Activated CD4-positive, alpha-beta T cell treated with anti-CD3 and anti-CD28 coated beads, Interleukin-2, amount 50 U/mL, for 4 hours (primary cell): ENCODE results near the gene CYLD.

Experiments used
- DNase-seq, 2 experiments: peaks; one replicate each; pipeline ENCODE4 v3.0.0-alpha.2; 2020

Gene CYLD

GRCh38 chr16:50821586-50821985, 79.7 kb downstream of the CYLD start:
- DNase-seq = no peak

- no peak for DNase-seq
Observed at GRCh38 chr16:50822671-50823070, 80.8 kb downstream of the CYLD start.

DNA sequence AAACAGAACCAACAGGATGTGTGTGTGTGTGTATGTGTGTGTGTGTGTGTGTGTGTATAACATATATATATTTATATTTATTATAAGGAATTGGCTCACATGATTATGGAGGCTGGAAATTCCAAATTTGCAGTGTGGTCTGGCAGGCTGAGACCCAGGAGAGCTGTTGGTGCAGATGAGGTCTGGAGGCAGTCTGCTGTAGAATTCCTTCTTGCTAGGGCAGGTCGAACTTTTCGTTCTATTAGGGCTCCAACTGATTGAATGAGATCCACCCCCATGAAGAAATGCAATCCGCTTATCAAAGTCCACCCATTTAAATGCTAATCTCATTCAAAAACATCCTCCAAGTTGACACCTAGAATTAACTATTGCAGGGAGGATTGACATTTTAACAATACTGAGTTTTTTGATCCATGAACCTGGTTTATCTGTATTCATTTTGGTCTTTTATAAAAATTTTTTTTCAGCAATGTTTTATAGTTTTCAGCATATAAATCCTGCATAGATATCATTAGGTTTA, 85.0 kb downstream of the CYLD start:
- no peak for DNase-seq

DNA sequence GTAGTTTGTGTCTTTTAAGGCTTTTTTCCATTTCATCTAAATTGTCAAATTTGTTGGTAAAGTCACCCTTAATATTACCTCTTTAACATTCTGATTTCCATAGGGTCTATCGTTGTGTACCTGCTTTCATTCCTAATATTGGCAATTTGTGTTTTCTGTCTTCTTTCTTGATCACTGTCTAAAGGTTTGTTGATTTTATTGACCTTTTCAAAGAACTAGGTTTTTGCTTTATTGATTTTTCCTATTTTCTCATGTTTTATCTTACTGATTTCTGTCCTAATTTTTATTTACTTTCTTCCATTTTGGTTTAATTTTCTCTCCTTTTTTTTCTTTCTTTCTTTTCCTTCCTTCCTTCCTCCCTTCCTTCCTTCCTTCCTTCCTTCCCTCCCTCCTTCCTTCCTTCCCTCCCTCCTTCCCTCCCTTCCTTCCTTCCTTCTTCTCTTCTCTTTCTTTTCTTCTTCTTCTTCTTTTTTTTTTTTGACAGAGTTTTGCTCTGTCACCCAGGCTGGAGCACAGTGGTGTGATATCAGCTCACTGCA, 86.3 kb downstream of the CYLD start:
- no peak for DNase-seq

DNA sequence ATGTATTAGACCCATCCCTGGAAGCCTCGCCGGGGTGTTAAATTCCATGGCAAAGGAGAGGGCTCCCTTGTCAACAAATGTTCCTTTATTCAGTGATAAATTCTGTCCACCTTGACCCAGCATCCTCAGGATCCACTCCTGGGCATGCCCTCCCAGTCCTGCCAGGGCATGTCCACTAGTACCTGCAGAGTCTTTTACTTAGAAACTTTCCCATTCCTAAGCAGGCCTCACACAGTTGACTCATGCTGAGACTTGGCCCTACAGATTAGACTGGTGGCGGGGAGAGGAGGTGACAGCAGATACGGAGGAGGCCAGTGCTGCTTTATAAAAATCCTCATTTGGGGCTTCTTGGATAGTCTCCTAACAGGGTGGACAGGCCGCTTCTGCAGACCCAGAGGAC, 88.8 kb downstream of the CYLD start:
- no peak for DNase-seq

GRCh38 chr16:50831751-50832150, 89.9 kb downstream of the CYLD start:
- DNase-seq = no peak

DNA sequence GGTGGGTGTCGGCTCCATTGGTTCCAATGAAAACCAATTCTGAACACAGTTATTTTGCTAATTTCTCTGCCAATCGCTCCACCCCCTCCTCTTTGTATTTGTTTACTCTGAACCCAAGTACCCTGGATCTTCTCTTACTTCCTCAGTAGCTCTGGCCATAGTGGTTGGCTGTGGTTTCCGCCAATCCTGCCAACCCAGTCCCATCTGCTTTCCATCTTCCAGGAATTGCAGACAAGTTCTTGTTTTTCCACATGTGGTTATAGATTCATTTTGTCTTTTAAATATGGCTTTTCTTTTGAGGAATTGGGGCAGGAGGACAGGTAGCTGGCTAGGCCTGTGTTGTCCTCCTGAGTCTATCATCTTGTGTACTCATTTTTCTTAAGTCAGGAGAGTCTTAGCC, 92.0 kb downstream of the CYLD start:
- DNase-seq = no peak

DNA sequence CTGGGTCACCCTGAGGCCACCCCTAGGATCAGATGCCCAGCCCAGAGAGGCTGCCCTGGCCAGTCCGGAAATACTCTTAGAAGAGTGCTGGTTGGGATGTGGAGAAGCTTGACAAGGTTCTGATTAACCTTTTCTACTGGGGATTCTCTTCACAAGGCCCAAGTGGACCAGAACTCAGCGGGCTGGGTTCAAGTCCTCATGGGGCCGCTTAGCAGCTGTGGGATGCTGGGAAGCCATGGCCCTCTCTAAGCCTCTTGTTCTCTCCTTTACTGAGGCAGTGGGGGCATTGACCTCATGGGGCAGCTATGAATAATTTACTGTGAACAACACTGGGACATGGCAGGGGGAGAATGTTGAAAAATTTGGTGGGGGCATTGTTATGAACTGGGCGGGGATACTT, 92.8 kb downstream of the CYLD start:
- DNase-seq = no peak

- DNase-seq = no peak
Observed at GRCh38 chr16:50835358-50836060, 93.6 kb downstream of the CYLD start.

DNA sequence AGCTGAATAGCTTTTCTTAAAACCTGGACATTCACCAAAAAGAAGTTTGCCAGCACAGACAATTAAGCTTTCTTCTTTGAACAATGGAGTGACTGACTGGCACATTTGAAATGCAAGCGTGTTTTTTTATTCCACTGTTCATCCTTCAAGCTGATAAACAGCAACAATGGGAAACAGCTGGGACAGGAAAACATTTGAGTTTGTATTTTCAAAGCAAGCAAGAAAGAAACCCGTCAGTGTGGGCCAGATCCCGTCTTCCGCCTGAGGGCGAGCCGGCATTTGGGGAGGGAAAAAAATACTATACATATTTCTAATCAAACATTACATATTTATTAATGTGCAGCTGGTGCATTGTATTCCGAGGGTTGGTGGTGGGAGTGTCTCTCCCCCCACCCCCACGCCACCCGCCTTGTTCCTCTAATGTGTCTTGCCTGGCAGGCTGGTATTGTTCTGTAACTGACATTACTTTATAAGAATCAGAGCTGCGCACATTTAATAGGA, 94.3 kb downstream of the CYLD start:
- DNase-seq = no peak

DNA sequence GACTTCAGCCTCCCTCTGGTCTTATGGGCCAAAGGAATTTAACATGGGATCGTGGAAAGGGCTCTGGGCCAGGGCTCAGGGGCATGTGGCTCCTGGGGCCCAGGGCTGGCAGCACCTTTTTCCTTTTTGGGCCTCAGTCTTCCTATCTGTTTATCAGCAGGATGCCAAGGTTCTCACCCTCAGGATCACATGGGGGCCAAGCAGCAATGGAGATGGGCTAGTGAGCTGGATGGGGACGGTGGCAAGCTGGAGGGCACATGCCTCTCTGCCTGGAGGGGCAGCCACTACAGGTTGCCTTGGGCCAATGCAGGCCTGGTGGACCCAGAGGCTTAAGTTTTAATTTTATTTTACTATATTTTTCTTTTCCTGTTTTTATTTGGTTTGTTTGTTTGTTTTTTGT, 95.4 kb downstream of the CYLD start:
- DNase-seq = no peak

- DNase-seq = no peak
Observed at GRCh38 chr16:50838165-50838564, 96.3 kb downstream of the CYLD start.

DNA sequence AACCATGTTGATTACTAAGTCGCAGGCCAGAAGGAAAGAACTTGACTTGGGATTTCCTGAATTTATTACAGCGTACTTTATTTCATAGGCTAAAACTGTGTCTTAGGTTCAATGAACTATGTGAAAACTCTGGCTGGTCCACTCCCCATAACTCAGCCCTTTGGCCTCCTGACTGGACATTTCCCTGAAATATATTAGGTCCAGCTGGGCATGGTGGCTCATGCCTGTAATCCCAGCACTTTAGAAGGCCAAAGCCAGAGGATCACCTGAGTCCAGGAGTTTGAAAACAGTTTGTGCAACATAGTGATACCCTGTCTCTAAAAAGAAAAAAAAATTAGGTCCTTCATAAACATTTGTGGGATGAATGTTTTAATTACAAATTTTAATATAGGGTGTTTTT, 97.0 kb downstream of the CYLD start:
- DNase-seq = no peak

- no peak for DNase-seq
Observed at GRCh38 chr16:50839356-50839755, 97.5 kb downstream of the CYLD start.

- no peak for DNase-seq
Observed at GRCh38 chr16:50839920-50840729, 98.2 kb downstream of the CYLD start.

DNA sequence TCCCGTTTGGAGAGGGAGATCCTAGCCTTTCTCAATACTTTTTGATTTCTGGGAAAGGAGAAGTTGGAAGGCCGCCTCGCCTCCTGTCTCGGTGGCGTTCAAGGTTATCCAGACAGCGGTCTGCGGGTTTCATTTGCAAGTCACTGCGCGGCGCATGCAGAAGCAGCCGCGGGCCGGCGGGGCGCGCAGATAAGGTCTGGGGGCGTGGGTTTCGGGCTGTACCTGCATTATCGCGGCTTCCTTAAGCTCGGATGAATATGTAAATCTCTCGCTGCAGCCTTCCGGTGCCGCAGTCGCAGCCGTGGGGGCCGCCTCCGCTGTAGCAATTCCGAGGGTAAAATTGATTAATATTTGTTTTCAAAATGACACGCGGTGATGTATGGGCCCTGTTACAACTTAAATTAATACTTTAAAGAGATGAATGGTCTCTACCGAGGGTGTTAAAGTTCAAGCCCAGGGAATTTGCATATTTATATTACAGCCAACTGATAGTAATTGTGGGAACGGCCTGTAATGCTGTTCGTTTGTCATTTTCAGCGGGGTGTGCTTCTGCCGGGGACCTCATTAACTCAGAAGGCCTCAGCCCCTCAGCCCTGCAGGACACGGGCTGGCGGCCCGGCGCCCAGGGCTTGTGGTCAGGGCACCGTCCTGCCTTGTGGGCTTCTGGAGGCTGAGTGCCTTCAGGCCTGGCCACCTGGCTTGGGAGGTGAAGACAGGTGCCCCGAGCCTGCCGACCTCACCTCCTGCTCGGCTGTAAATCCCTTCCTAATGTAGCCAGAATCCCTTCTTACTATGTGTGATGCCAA, 99.4 kb downstream of the CYLD start:
- peak; percentile 16 to 31 for DNase-seq

GRCh38 chr16:50842013-50842505, 100.2 kb downstream of the CYLD start:
- no peak for DNase-seq

DNA sequence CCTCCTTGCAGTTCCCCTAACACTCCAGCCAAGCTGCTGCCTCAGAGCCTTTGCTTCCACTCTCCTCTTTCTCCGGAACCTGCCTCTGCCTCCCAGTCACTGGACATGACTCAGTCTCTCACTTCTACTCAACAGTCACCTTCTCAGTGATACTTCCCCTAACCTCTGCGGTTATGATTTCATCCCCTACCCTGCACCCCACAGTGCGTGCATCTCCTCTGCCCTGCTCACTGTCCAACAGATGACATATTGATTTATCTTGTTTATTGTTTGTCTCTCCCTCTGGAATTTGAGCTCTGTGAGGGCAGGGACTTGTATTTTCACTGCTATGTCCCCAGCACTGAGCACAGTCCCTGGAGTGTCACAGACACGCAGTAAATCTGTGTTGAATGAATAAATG, 100.7 kb downstream of the CYLD start:
- no peak for DNase-seq

DNA sequence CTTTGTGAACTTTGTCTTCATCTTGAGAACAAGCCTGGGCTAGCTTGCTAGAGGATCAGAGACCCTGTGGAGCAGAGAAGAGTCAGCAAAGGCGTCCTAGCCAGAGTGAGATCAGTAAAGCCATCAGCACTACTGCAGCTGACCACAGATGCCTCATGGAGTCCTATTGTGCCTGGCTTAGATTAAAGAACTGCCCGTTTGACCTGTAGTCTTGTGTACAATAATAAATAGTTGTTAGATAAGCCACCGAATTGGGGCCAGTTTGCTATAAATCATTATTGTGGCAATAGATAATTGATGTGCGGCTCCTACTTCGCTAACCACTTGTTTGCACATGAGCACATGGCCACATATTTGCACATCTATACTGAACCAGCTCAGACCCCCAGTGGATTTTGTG, 103.0 kb downstream of the CYLD start:
- no peak for DNase-seq

- no peak for DNase-seq
Observed at GRCh38 chr16:50845296-50845695, 103.4 kb downstream of the CYLD start.

- DNase-seq = no peak
Observed at GRCh38 chr16:50846511-50846910, 104.6 kb downstream of the CYLD start.

- no peak for DNase-seq
Observed at GRCh38 chr16:50847166-50847565, 105.3 kb downstream of the CYLD start.
